Adipocyte (in vitro differentiated cells): ENCODE measurements around the gene SLIT3.

Experiments
- DNase-seq: peaks from one replicate; pipeline ENCODE4 v3.0.0-alpha.2; 2015; ENCODE audit warnings: low read depth
- H3K27me3 ChIP-seq: replicated peaks from 2 replicates; pipeline ENCODE4 v1.7.0; 2013; ENCODE audit warnings: mild to moderate bottlenecking, low read length, moderate library complexity; ENCODE audit not compliant: control insufficient read depth, insufficient read depth
- H3K36me3 ChIP-seq: 2 replicates; pipeline ENCODE4 v1.7.0; 2013; ENCODE audit warnings: low read length, mild to moderate bottlenecking, moderate library complexity; ENCODE audit not compliant: control insufficient read depth, insufficient read depth, severe bottlenecking
- H3K4me1 ChIP-seq: 2 replicates; pipeline ENCODE4 v1.7.0; 2013; ENCODE audit warnings: mild to moderate bottlenecking, low read length, moderate library complexity; ENCODE audit not compliant: control insufficient read depth, insufficient read depth
- H3K4me3 ChIP-seq: 2 replicates; pipeline ENCODE4 v1.7.0; 2013; ENCODE audit warnings: mild to moderate bottlenecking, low read length, moderate library complexity
- H3K9ac ChIP-seq: 2 replicates; pipeline ENCODE4 v1.7.0; 2013; ENCODE audit warnings: mild to moderate bottlenecking, low read length, moderate library complexity
- H3K9me3 ChIP-seq: 2 replicates; pipeline ENCODE4 v1.7.0; 2013; ENCODE audit warnings: mild to moderate bottlenecking, low read length, moderate library complexity; ENCODE audit not compliant: control insufficient read depth

SLIT3 gene

DNA sequence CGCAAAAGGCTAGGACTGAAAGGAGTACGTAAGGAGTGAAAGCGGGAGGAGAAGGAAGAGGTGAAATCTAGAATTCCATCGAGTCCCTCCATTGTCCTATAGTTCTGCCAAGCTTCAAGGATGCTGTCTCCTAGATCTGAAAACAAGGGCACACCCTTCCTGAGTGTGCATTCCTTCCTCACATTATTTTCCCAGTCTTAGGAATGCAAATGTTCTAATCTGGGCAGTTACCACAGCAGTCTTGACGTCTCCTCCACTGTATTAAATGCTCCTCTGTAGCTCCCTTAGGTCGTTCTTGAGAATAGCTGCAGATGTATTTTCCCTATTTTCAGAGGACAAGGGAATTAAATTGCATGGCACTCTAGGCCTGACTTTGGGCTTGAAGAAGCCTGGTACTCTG, 127.6 kb downstream of the SLIT3 start:
- H3K36me3 ChIP-seq = peaks cover 23% of the 10 kb centered on the region
- H3K9ac ChIP-seq = no peak overlapping the region
- peak; percentile 54 for DNase-seq
- H3K4me3 ChIP-seq = no peak overlapping the region
- H3K9me3 ChIP-seq = no peaks in the 10 kb centered on the region
- H3K27me3 ChIP-seq = no peaks in the 10 kb centered on the region
- H3K4me1 ChIP-seq = peaks cover 28% of the 10 kb centered on the region

DNA sequence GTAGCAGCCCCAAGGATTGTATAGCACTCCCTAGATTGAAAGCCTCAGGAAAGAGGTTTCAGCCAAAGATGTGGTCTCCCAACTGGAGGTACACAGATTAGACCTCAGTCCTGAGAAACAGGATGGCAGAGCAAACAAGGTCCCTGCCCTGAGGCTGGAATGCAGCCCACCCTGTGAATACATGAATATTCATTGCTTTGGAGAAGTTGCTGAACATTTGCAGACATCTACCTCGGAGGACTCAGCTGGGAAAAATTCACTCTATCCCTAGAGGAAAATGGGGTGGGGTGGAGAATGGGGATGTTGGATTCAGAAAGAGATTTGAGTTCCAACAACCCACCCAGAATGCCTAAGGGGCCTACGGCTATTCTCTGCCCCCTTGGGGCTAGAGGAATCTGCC, 129.4 kb downstream of the SLIT3 start:
- DNase-seq = no peak
- peak overlapping the region; percentile 23 for H3K9ac ChIP-seq

DNA sequence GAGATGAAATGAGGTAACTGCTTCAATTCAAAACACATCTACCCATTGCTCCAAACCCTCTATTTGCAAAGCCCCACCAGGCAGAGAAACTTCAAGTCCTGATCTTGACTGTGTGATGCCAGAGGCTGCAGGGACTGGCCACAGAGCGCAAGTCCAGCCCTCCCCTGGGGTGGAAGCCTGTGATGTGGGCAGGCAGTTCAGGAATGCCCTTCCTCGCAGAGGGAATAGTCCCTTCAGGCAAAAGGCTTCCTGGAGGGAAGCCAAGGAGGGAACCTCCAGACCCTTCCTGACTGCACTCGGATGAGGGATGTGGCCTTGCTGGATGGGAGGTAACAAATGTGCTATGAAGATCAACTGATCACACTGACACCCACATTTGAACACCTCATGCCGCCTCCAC, 131.2 kb downstream of the SLIT3 start:
- Histone ChIP-seq H3K27me3 (no peaks in the 10 kb centered on the region), H3K4me1 (peaks cover 35% of the 10 kb centered on the region), H3K4me3 (no peak overlapping the region), H3K9me3 (no peaks in the 10 kb centered on the region), H3K9ac (no peak overlapping the region), H3K36me3 (peaks cover 2% of the 10 kb centered on the region)
- DNase-seq = no peak

More for the DNA sequence above, 129.4 kb downstream of the SLIT3 start:
- peaks cover 13% of the 10 kb centered on the region for H3K36me3 ChIP-seq
- no peaks in the 10 kb centered on the region for H3K27me3 ChIP-seq
- H3K4me3 ChIP-seq = no peak overlapping the region
- H3K9me3 ChIP-seq = no peaks in the 10 kb centered on the region
- H3K4me1 ChIP-seq = peaks cover 33% of the 10 kb centered on the region

DNA sequence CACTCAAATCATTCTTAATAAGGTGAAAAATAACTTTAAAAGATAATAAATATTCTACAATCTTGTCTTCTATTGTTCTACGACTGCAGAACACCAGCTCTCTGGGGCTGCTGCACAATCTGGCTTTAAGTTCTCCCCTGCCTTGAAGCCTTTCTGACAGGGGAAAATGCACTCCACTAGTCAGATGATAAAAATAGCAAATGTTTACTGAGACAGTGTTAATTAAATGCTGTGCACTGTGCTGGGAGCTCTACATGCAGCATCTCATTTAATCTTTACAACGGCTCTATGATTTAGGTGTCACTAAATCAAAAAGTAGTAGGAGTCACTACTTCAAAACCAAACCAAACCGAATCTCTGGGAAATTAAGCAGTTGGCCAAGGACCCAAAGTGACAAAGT, 132.7 kb downstream of the SLIT3 start:
- peaks cover 38% of the 10 kb centered on the region for H3K4me1 ChIP-seq
- H3K9ac ChIP-seq = no peak overlapping the region
- H3K36me3 ChIP-seq = no peaks in the 10 kb centered on the region
- H3K27me3 ChIP-seq = no peaks in the 10 kb centered on the region
- DNase-seq = no peak
- H3K4me3 ChIP-seq = no peak overlapping the region
- H3K9me3 ChIP-seq = no peaks in the 10 kb centered on the region

DNA sequence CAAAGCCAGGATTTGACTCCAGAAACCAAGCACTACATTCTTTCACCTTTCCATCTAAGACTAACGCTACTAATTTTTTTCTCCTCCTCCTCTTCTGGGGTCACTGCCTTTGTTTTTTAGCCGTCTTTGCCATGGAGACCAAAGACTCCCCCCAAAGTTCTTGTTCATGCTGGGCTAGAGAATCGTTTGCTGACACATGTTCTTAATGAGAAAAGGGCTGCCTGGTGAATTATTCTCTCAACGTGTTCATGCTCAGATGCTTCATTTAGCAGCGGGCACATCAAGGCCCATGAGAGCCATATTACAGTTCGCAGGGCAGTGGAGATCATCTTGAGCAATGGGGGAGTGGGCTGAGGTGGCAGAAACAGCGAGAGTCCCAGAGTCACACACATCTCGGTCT, 134.9 kb downstream of the SLIT3 start:
- no peaks in the 10 kb centered on the region for H3K27me3 ChIP-seq
- no peaks in the 10 kb centered on the region for H3K36me3 ChIP-seq
- H3K9ac ChIP-seq = no peak overlapping the region
- H3K4me1 ChIP-seq = peaks cover 40% of the 10 kb centered on the region
- no peak overlapping the region for H3K4me3 ChIP-seq
- DNase-seq = no peak
- H3K9me3 ChIP-seq = no peaks in the 10 kb centered on the region

DNA sequence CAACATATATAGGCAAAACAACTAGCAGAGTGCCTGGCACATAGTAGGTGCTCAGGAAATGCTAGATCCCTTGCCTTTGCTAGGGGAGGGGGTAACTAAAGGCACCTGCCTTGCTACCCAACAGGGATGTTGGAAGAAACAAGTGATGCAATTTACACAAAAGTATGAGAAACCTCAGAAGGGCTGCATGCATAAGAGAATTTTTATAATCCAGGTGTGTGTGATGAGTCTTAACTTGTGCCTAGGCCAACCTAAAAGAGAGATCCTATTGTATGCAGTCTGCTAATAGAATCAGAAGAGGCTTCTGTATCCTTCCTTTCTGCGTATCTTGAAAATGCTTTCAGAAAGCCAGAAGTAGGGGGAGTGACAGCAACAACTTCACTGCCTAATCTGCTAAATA, 135.9 kb downstream of the SLIT3 start:
- H3K27me3 ChIP-seq = no peaks in the 10 kb centered on the region
- no peaks in the 10 kb centered on the region for H3K9me3 ChIP-seq
- H3K36me3 ChIP-seq = no peaks in the 10 kb centered on the region
- no peak overlapping the region for H3K4me3 ChIP-seq
- peak overlapping the region; percentile 4 for H3K9ac ChIP-seq
- H3K4me1 ChIP-seq = peaks cover 44% of the 10 kb centered on the region
- DNase-seq = no peak

DNA sequence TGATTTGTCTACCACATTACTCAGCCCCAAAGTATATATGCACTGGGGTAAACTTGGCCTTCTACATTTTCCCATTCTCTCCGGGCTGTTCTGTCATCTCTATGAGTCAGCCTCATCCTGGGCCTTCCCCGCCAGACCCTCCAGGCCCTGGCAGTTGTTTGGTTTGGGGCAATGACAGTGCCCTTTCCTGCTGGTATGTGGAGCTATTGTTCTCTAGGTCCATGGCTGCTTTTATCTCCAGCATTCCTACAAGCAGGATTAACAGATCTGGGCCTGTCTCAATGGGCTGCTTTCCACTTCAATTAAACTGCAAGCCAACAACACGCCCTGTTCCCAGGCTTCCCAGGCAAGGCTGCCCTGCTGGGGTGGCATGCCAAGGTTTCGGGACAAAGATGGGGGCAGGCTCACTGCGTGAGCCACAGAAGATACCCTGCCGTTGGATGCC, 136.4 kb downstream of the SLIT3 start:
- peaks cover 46% of the 10 kb centered on the region for H3K4me1 ChIP-seq
- H3K27me3 ChIP-seq = no peaks in the 10 kb centered on the region
- H3K4me3 ChIP-seq = no peak overlapping the region
- no peaks in the 10 kb centered on the region for H3K9me3 ChIP-seq
- DNase-seq = peak; percentile 73
- H3K9ac ChIP-seq = peak overlapping the region; percentile 30
- no peaks in the 10 kb centered on the region for H3K36me3 ChIP-seq

DNA sequence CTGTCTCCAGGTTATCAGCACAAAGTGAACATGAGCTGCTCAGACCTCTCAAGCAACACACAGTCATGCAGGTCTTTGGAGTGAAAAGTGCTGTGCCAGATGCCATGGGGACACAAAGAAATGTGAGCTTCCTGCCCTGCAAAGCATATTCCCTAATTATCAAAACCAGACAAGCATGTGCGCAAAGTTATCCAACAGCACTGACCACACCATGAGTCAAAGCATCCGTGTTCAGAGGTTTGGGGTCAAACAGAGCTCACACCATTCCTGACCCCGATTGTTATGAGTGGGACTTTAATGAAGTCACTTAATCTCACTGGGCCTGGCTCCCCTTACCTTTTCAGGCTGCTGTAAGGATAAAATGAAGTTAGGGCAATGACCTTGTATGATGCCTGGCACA, 138.5 kb downstream of the SLIT3 start:
- Histone ChIP-seq H3K4me3 (no peak overlapping the region), H3K9ac (no peak overlapping the region), H3K36me3 (no peaks in the 10 kb centered on the region), H3K27me3 (no peaks in the 10 kb centered on the region), H3K4me1 (peaks cover 41% of the 10 kb centered on the region), H3K9me3 (peaks cover 16% of the 10 kb centered on the region)
- DNase-seq = peak; percentile 37

DNA sequence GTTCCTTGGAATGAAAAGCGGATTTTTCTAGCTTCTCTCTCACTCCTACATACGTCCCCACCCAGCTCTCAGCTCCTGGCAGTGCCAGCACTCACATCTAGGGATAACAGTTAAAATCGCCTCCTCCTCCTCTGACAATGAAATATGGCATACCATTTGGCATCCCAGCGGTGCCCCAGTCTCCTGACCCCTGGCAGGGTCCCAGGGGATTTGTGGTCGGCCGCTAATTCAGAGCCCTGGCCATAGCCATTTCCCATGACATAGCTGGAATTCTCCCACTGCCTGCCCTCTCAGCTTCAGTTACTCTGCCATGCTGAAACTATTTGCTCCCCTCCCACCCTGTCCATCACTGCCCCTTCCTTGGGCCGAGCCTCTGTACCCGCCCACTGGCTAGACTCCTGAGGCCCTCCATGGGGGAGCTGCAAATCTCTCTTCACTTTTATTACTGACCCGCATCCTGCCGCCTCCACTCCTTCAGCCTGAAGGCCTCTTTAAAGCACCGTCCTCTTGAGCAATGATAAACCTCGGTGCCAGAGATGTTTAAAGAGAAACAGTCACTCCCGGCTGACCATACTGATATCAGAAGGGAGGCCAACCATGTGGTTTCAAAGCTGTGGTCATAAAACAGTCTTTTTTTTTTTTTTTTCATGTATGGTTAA, 139.8 kb downstream of the SLIT3 start:
- peaks cover 41% of the 10 kb centered on the region for H3K4me1 ChIP-seq
- H3K4me3 ChIP-seq = peak overlapping the region; percentile 59
- DNase-seq = peak; percentile 98
- no peaks in the 10 kb centered on the region for H3K36me3 ChIP-seq
- peak overlapping the region; percentile 77 for H3K9ac ChIP-seq
- H3K27me3 ChIP-seq = no peaks in the 10 kb centered on the region
- peaks cover 19% of the 10 kb centered on the region for H3K9me3 ChIP-seq

DNA sequence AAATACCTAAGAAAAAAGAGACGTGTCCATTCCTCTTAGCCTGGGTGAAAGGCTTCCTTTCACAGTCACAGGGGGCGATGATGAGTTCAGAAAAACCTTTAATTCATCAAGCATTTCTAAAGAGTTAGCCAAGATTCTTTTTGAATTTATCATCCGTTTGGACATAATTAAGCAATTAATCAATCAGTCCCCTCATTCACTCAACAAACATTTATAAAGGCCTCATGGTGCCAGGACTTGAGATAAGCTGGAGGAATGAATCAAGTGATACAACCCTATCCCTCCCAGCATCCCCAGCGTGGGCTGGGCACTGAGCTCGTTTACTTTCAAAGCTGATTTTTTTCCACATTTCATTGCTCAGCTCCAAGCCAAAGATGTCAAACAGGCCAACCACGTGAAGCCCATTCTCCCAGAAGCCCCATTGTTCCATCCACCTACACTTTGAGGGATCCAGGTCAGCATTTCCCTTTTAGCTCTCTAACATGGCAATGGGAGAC, 140.5 kb downstream of the SLIT3 start:
- H3K9me3 ChIP-seq = peaks cover 19% of the 10 kb centered on the region
- no peaks in the 10 kb centered on the region for H3K27me3 ChIP-seq
- peak; percentile 38 for DNase-seq
- H3K36me3 ChIP-seq = no peaks in the 10 kb centered on the region
- H3K4me3 ChIP-seq = peak overlapping the region; percentile 59
- H3K4me1 ChIP-seq = peaks cover 41% of the 10 kb centered on the region
- H3K9ac ChIP-seq = peak overlapping the region; percentile 77

DNA sequence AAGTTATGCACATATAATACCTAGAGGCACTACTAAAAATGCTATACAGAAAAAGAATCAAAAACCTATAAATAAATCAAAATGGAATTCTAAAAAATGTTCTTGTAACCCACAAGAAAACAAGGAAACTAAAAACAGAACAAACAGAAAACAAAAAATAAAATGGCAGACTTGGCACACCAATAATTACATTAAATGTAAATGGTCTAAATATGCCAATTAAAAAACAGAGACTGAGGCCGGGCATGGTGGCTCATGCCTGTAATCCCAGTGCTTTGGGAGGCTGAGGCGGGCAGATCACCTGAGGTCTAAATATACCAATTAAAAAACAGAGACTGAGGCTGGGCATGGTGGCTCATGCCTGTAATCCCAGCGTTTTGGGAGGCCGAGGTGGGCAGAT, 142.2 kb downstream of the SLIT3 start:
- Histone ChIP-seq H3K36me3 (no peaks in the 10 kb centered on the region), H3K9ac (no peak overlapping the region), H3K9me3 (peaks cover 19% of the 10 kb centered on the region), H3K27me3 (no peaks in the 10 kb centered on the region), H3K4me1 (peaks cover 29% of the 10 kb centered on the region), H3K4me3 (no peak overlapping the region)
- DNase-seq = no peak

DNA sequence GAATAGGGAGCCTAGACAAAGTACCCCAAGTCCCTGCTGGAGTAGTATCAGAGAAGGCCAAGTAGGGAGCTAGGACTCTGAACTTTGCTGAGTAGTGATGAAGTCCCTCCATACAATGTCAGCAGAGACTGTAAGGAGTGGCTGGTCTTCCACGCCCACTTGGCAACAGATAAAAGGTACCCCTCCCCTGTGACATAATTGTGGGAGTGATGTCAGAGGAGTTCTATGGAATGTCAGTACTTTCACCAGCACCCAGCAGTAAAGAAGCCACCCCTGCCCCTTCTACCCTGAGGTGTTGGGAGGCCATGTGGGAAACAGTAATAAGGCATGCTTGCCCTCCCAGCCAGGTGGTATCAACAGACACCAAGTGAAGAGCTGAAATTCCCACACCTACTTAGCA, 143.9 kb downstream of the SLIT3 start:
- no peaks in the 10 kb centered on the region for H3K36me3 ChIP-seq
- no peak overlapping the region for H3K9ac ChIP-seq
- H3K9me3 ChIP-seq = peaks cover 19% of the 10 kb centered on the region
- no peaks in the 10 kb centered on the region for H3K27me3 ChIP-seq
- no peak overlapping the region for H3K4me3 ChIP-seq
- no peak for DNase-seq
- H3K4me1 ChIP-seq = peaks cover 28% of the 10 kb centered on the region
